ENCODE data around the gene SLC35A5. TPM values are rescaled to one million over a fixed set of nuclear protein-coding genes. Genes with fewer than 3 reads are reported as not detected.

The SLC35A5 gene
- total and polyA plus RNA-seq, 2 of the 13 experiments (the other 11 are each of a cell fraction or from before 2014, with no cell fraction given), result 15.5 to 26.5 TPM

DNA sequence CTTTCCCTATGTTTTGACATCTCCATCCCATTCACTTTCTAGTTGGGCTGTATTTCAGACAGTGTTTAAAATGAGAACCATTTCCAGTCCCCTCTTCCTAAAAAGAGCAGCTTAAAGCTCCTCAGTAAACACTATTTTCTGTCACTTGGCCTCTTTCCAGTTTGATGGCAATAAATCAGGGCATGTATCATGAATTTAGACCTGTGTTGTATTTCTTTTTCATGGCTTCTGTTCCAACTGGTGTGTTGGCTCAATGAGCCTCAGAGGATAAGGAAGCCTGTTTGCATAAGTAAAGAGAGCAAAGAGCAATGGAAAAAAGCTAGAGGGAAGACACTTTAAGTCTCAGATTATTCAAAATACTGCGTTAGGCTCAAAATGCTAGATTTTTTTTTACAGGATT lies 71.9 kb downstream of the SLC35A5 start (continued):
- TF ChIP-seq ZC3H4 (CRISPR knock-in tag; IDR thresholded peaks at IDR 0.05; ENCODE audit: borderline replicate concordance) (no peak), AKAP8 (CRISPR knock-in tag; IDR thresholded peaks at IDR 0.05) (no peak), TOPORS (CRISPR knock-in tag; IDR thresholded peaks at IDR 0.05) (no peak)
- TF ChIP-seq, protein P1, sequence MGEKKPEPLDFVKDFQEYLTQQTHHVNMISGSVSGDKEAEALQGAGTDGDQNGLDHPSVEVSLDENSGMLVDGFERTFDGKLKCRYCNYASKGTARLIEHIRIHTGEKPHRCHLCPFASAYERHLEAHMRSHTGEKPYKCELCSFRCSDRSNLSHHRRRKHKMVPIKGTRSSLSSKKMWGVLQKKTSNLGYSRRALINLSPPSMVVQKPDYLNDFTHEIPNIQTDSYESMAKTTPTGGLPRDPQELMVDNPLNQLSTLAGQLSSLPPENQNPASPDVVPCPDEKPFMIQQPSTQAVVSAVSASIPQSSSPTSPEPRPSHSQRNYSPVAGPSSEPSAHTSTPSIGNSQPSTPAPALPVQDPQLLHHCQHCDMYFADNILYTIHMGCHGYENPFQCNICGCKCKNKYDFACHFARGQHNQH (CRISPR knock-in tag; IDR thresholded peaks at IDR 0.05), result no peak
- TF ChIP-seq, protein P2, sequence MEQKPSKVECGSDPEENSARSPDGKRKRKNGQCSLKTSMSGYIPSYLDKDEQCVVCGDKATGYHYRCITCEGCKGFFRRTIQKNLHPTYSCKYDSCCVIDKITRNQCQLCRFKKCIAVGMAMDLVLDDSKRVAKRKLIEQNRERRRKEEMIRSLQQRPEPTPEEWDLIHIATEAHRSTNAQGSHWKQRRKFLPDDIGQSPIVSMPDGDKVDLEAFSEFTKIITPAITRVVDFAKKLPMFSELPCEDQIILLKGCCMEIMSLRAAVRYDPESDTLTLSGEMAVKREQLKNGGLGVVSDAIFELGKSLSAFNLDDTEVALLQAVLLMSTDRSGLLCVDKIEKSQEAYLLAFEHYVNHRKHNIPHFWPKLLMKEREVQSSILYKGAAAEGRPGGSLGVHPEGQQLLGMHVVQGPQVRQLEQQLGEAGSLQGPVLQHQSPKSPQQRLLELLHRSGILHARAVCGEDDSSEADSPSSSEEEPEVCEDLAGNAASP (CRISPR knock-in tag; IDR thresholded peaks at IDR 0.05; ENCODE audit: borderline replicate concordance), result no peak
- TF ChIP-seq, protein P3, sequence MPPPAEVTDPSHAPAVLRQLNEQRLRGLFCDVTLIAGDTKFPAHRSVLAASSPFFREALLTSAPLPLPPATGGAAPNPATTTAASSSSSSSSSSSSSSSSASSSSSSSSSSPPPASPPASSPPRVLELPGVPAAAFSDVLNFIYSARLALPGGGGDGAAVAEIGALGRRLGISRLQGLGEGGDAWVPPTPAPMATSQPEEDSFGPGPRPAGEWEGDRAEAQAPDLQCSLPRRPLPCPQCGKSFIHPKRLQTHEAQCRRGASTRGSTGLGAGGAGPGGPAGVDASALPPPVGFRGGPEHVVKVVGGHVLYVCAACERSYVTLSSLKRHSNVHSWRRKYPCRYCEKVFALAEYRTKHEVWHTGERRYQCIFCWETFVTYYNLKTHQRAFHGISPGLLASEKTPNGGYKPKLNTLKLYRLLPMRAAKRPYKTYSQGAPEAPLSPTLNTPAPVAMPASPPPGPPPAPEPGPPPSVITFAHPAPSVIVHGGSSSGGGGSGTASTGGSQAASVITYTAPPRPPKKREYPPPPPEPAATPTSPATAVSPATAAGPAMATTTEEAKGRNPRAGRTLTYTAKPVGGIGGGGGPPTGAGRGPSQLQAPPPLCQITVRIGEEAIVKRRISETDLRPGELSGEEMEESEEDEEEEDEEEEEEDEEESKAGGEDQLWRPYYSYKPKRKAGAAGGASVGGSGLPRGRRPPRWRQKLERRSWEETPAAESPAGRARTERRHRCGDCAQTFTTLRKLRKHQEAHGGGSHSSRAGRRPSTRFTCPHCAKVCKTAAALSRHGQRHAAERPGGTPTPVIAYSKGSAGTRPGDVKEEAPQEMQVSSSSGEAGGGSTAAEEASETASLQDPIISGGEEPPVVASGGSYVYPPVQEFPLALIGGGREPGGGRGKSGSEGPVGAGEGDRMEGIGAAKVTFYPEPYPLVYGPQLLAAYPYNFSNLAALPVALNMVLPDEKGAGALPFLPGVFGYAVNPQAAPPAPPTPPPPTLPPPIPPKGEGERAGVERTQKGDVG (CRISPR knock-in tag; IDR thresholded peaks at IDR 0.05; ENCODE audit: borderline replicate concordance), result no peak

Data from HepG2 (cell line).